HepG2 (cell line): ENCODE results near the gene CNPPD1. TPM values are rescaled to one million over a fixed set of nuclear protein-coding genes. Genes with fewer than 3 reads are reported as not detected.

ENCODE experiments used
- ARHGAP35 ChIP-seq: sonication (generic); formaldehyde crosslinking; IDR thresholded peaks from 2 replicates; pipeline ENCODE4 v1.9.0; 2022; ENCODE audit warnings: mild to moderate bottlenecking, inconsistent platforms, moderate library complexity, missing genetic modification reagents, borderline replicate concordance
- ATM ChIP-seq: fragments of 450-650 bp; IDR thresholded peaks from 2 replicates; pipeline ENCODE4 v1.7.1; 2017; ENCODE audit warnings: mild to moderate bottlenecking, borderline replicate concordance
- HMG20A ChIP-seq: IDR thresholded peaks from 2 replicates; pipeline ENCODE4 v1.6.1; 2016; ENCODE audit warnings: borderline replicate concordance
- HNRNPUL1 ChIP-seq: fragments of 200-400 bp; formaldehyde crosslinking; IDR thresholded peaks from 2 replicates; pipeline ENCODE4 v1.6.1; 2017; ENCODE audit warnings: low read depth, mild to moderate bottlenecking, low read length, moderate library complexity
- ISL2 ChIP-seq: sonication (generic); formaldehyde crosslinking; IDR thresholded peaks from 2 replicates; pipeline ENCODE4 v1.5.0; 2020; ENCODE audit warnings: missing genetic modification reagents
- MIXL1 ChIP-seq: IDR thresholded peaks from 2 replicates; pipeline ENCODE4 v1.6.1; 2016
- NCOA1 ChIP-seq: sonication (generic); formaldehyde crosslinking; IDR thresholded peaks from 2 replicates; pipeline ENCODE4 v1.9.0; 2021; ENCODE audit warnings: missing genetic modification reagents
- POGK ChIP-seq: sonication (generic); formaldehyde crosslinking; conservative IDR thresholded peaks from 2 replicates; pipeline ENCODE4 v1.8.0; 2022; ENCODE audit warnings: mild to moderate bottlenecking, moderate library complexity, missing genetic modification reagents
- SMAD9 ChIP-seq: sonication (generic); formaldehyde crosslinking; IDR thresholded peaks from 2 replicates; pipeline ENCODE4 v1.5.1; 2020; ENCODE audit warnings: mild to moderate bottlenecking, missing genetic modification reagents
- SMC3 ChIP-seq: IDR thresholded peaks from 2 replicates; pipeline ENCODE4 v1.6.1; 2011; ENCODE audit warnings: low read length, improper control_type of control experiment
- TARDBP ChIP-seq: sonication (generic); formaldehyde crosslinking; IDR thresholded peaks from 2 replicates; pipeline ENCODE4 v1.8.0; 2022; ENCODE audit warnings: mild to moderate bottlenecking, missing genetic modification reagents
- XBP1 ChIP-seq: sonication (generic); formaldehyde crosslinking; IDR thresholded peaks from 2 replicates; pipeline ENCODE4 v1.5.0; 2020; ENCODE audit warnings: missing genetic modification reagents
- ZFP36L2 ChIP-seq: sonication (generic); formaldehyde crosslinking; IDR thresholded peaks from 2 replicates; pipeline ENCODE4 v1.4.0; 2020; ENCODE audit warnings: missing genetic modification reagents
- ZFP37 ChIP-seq: sonication (generic); formaldehyde crosslinking; IDR thresholded peaks from 2 replicates; pipeline ENCODE4 v1.4.0; 2020; ENCODE audit warnings: missing genetic modification reagents, borderline replicate concordance
- ZNF143 ChIP-seq: sonication (generic); formaldehyde crosslinking; IDR thresholded peaks from 2 replicates; pipeline ENCODE4 v1.4.0; 2020; ENCODE audit warnings: missing genetic modification reagents
- ZNF484 ChIP-seq: sonication (generic); formaldehyde crosslinking; IDR thresholded peaks from 2 replicates; pipeline ENCODE4 v1.5.1; 2020; ENCODE audit warnings: mild to moderate bottlenecking, low read depth, missing genetic modification reagents, borderline replicate concordance
- ZNF580 ChIP-seq: IDR thresholded peaks from 2 replicates; pipeline ENCODE4 v1.6.1; 2016; ENCODE audit warnings: low read depth, borderline replicate concordance
- ZSCAN29 ChIP-seq: sonication (generic); formaldehyde crosslinking; conservative IDR thresholded peaks from 2 replicates; pipeline ENCODE4 v1.4.0; 2020; ENCODE audit warnings: mild to moderate bottlenecking, missing genetic modification reagents
- polyA plus RNA-seq, 8 experiments: library from polyadenylated mRNA; depleted of rRNA in 3 of 8; stranded (reverse) in 7 of 8; unstranded in 1 of 8; fragments of >200 nt; fragmentation: Illumina TruSeq in 4 of 8; extraction: Trizol in 4 of 8; gene quantifications; 2 replicates each; pipeline versions ENCODE4 v1.2.1 to v1.2.3, GENCODE V29; 2011 to 2016; ENCODE audit warnings: low read depth in 4 of 8, missing spikeins in 1 of 8, mixed read lengths in 1 of 8; ENCODE audit not compliant: insufficient read depth in 1 of 8
- total RNA-seq, 5 experiments: library from RNA; depleted of rRNA; stranded (reverse); fragments of >200 nt; fragmentation: Illumina TruSeq; extraction: Trizol; gene quantifications; 2 replicates each; pipeline ENCODE4 v1.2.3, GENCODE V29; 2016; ENCODE audit warnings: low read depth in 1 of 5
- TF ChIP-seq, protein P1 (sequence below): sonication (generic); formaldehyde crosslinking; IDR thresholded peaks from 2 replicates; pipeline ENCODE4 v1.4.0; 2020; ENCODE audit warnings: mild to moderate bottlenecking, missing genetic modification reagents
- TF ChIP-seq, protein P2 (sequence below): sonication (generic); formaldehyde crosslinking; IDR thresholded peaks from 2 replicates; pipeline ENCODE4 v1.4.0; 2020; ENCODE audit warnings: mild to moderate bottlenecking, missing genetic modification reagents
- TF ChIP-seq, protein P3 (sequence below): sonication (generic); formaldehyde crosslinking; IDR thresholded peaks from 2 replicates; pipeline ENCODE4 v1.4.0; 2020; ENCODE audit warnings: missing genetic modification reagents, borderline replicate concordance
- TF ChIP-seq, protein P4 (sequence below): sonication (generic); formaldehyde crosslinking; IDR thresholded peaks from 2 replicates; pipeline ENCODE4 v1.4.0; 2020; ENCODE audit warnings: mild to moderate bottlenecking, low read depth, missing genetic modification reagents
- TF ChIP-seq, protein P5 (sequence below): sonication (generic); formaldehyde crosslinking; IDR thresholded peaks from 2 replicates; pipeline ENCODE4 v1.4.0; 2020; ENCODE audit warnings: missing genetic modification reagents

The CNPPD1 gene
- total and polyA plus RNA-seq, 2 of the 13 experiments (the other 11 are each of a cell fraction or from before 2014, with no cell fraction given), result 35.5 to 49.4 TPM

DNA sequence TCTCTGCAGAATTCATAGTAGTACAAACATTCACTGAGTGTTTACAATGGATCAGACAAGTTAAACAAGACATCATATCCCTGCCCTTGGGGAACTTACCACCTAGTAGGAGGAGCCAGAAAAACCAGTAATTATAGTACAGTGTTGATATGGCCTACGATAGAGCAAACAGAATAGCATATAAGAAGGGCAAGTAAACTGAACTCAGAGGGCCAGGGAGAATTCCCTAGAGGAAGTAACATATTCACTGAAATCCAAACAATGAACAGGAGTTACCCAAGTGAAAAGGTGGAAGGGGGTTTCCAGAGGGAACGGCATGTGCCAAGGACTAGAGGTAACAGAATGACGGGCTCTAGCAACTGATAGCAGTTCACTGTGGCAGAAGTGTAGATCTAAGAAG lies 50.2 kb downstream of the CNPPD1 start (continued):
- no peak for TF ChIP-seq ZNF580 (CRISPR knock-in tag)
- no peak for TF ChIP-seq SMAD9 (CRISPR knock-in tag)
- TF ChIP-seq ZFP36L2, result no peak
- peak; percentile 59; the same call in 1 of the 2 replicates for TF ChIP-seq TARDBP (CRISPR knock-in tag)
- TF ChIP-seq HNRNPUL1, result no peak
- TF ChIP-seq, protein P1, sequence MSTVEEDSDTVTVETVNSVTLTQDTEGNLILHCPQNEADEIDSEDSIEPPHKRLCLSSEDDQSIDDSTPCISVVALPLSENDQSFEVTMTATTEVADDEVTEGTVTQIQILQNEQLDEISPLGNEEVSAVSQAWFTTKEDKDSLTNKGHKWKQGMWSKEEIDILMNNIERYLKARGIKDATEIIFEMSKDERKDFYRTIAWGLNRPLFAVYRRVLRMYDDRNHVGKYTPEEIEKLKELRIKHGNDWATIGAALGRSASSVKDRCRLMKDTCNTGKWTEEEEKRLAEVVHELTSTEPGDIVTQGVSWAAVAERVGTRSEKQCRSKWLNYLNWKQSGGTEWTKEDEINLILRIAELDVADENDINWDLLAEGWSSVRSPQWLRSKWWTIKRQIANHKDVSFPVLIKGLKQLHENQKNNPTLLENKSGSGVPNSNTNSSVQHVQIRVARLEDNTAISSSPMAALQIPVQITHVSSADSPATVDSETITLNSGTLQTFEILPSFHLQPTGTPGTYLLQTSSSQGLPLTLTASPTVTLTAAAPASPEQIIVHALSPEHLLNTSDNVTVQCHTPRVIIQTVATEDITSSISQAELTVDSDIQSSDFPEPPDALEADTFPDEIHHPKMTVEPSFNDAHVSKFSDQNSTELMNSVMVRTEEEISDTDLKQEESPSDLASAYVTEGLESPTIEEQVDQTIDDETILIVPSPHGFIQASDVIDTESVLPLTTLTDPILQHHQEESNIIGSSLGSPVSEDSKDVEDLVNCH (CRISPR knock-in tag), result no peak
- peak; percentile 63; the same call in 1 of the 2 replicates for TF ChIP-seq HMG20A (CRISPR knock-in tag)
- TF ChIP-seq ATM, result no peak
- TF ChIP-seq NCOA1 (CRISPR knock-in tag), result peak; percentile 32; the same call in 1 of the 2 replicates
- TF ChIP-seq SMC3, result no peak
- peak; percentile 90 for TF ChIP-seq POGK
- TF ChIP-seq, protein P2, sequence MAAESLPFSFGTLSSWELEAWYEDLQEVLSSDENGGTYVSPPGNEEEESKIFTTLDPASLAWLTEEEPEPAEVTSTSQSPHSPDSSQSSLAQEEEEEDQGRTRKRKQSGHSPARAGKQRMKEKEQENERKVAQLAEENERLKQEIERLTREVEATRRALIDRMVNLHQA, result no peak
- TF ChIP-seq MIXL1 (CRISPR knock-in tag), result peak; percentile 56; the same call in 1 of the 2 replicates
- no peak for TF ChIP-seq ZNF143 (CRISPR knock-in tag)
- TF ChIP-seq ISL2 (CRISPR knock-in tag), result peak; percentile 53; the same call in 1 of the 2 replicates
- TF ChIP-seq XBP1, result no peak
- no peak for TF ChIP-seq ARHGAP35
- TF ChIP-seq, protein P3, sequence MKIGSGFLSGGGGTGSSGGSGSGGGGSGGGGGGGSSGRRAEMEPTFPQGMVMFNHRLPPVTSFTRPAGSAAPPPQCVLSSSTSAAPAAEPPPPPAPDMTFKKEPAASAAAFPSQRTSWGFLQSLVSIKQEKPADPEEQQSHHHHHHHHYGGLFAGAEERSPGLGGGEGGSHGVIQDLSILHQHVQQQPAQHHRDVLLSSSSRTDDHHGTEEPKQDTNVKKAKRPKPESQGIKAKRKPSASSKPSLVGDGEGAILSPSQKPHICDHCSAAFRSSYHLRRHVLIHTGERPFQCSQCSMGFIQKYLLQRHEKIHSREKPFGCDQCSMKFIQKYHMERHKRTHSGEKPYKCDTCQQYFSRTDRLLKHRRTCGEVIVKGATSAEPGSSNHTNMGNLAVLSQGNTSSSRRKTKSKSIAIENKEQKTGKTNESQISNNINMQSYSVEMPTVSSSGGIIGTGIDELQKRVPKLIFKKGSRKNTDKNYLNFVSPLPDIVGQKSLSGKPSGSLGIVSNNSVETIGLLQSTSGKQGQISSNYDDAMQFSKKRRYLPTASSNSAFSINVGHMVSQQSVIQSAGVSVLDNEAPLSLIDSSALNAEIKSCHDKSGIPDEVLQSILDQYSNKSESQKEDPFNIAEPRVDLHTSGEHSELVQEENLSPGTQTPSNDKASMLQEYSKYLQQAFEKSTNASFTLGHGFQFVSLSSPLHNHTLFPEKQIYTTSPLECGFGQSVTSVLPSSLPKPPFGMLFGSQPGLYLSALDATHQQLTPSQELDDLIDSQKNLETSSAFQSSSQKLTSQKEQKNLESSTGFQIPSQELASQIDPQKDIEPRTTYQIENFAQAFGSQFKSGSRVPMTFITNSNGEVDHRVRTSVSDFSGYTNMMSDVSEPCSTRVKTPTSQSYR (CRISPR knock-in tag), result no peak
- TF ChIP-seq, protein P4, sequence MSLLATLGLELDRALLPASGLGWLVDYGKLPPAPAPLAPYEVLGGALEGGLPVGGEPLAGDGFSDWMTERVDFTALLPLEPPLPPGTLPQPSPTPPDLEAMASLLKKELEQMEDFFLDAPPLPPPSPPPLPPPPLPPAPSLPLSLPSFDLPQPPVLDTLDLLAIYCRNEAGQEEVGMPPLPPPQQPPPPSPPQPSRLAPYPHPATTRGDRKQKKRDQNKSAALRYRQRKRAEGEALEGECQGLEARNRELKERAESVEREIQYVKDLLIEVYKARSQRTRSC (CRISPR knock-in tag), result no peak
- 0 out of 2 replicates have a peak, but pooled peaks have one; percentile 60 for TF ChIP-seq ZSCAN29 (CRISPR knock-in tag)
- TF ChIP-seq, protein P5, sequence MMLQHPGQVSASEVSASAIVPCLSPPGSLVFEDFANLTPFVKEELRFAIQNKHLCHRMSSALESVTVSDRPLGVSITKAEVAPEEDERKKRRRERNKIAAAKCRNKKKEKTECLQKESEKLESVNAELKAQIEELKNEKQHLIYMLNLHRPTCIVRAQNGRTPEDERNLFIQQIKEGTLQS (CRISPR knock-in tag), result no peak
- no peak for TF ChIP-seq ZNF484 (CRISPR knock-in tag)
- TF ChIP-seq ZFP37, result no peak
